ENCODE measurements around the gene ZNHIT3. TPM values are rescaled to one million over a fixed set of nuclear protein-coding genes. Genes with fewer than 3 reads are reported as not detected.
A peak's percentile ranks its signal among the peaks of the same experiment; 100 is the strongest.

ZNHIT3 gene
- total RNA-seq, 1 experiment from 2014 or later, result 37.9 TPM

DNA sequence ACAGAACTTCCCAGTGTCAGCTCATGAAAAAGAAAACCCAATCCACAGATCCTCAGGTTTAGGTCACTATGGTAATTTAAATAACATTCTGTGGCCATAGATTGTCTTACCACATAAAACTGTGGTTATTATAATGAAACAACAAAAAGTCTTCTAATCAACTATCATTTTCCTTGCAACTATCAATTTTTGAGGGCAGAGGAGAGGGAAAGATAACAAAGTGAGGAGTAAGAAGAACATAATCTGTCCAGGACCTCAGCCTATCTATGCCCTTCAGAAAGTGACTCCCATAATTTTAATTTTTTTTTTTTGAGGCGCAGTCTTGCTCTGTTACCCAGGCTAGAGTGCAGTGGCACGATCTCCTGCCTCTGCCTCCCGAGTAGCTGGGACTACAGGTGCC is 54.2 kb downstream of the ZNHIT3 start:
- Histone ChIP-seq H3K9me3 (ENCODE audit: low read length) (no peaks in the 10 kb centered on the region), H4K20me1 (ENCODE audit: low read length) (no peaks in the 10 kb centered on the region), H3K4me1 (ENCODE audit: insufficient read depth, low read length) (peaks cover 5% of the 10 kb centered on the region; the same call in 1 of the 2 replicates), H2AFZ (ENCODE audit: low read length) (no peak overlapping the region), H3K79me2 (ENCODE audit: low read length) (peaks cover 46% of the 10 kb centered on the region), H3K4me2 (ENCODE audit: low read length) (no peak overlapping the region), H3K9ac (ENCODE audit: low read length) (no peak overlapping the region), H3K4me3 (ENCODE audit: low read length) (no peak overlapping the region), H3K27ac (ENCODE audit: low read length) (no peak overlapping the region), H3K27me3 (ENCODE audit: low read length) (no peaks in the 10 kb centered on the region), H3K36me3 (ENCODE audit: low read depth, low read length) (peaks cover 9% of the 10 kb centered on the region; the same call in 1 of the 2 replicates), H3K9me2 (replicated peaks; ENCODE audit: low read length) (no peaks in the 10 kb centered on the region), H3F3A (ENCODE audit: low read length, unreplicated experiment) (no peaks in the 10 kb centered on the region)
- intact Hi-C loops (cut with micrococcal nuclease), result no loop called here
- ATAC-seq (no peak), DNase-seq (no peak)
- no peak for TF ChIP-seq EZH2phosphoT487 (IDR thresholded peaks at IDR 0.05; ENCODE audit: borderline replicate concordance, low read length)
- TF ChIP-seq EZH2 (IDR thresholded peaks at IDR 0.05; ENCODE audit: low read length, unreplicated experiment), result no peak
- TF ChIP-seq, protein P1, sequence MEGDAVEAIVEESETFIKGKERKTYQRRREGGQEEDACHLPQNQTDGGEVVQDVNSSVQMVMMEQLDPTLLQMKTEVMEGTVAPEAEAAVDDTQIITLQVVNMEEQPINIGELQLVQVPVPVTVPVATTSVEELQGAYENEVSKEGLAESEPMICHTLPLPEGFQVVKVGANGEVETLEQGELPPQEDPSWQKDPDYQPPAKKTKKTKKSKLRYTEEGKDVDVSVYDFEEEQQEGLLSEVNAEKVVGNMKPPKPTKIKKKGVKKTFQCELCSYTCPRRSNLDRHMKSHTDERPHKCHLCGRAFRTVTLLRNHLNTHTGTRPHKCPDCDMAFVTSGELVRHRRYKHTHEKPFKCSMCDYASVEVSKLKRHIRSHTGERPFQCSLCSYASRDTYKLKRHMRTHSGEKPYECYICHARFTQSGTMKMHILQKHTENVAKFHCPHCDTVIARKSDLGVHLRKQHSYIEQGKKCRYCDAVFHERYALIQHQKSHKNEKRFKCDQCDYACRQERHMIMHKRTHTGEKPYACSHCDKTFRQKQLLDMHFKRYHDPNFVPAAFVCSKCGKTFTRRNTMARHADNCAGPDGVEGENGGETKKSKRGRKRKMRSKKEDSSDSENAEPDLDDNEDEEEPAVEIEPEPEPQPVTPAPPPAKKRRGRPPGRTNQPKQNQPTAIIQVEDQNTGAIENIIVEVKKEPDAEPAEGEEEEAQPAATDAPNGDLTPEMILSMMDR (conservative IDR thresholded peaks at IDR 0.05; ENCODE audit: low read depth, low read length), result no peak
- no TSS peak for BruUV-seq (replicated peaks)
- ChIA-PET CTCF (no interaction called here), POLR2A (ENCODE audit: unreplicated experiment) (no interaction called here)

DNA sequence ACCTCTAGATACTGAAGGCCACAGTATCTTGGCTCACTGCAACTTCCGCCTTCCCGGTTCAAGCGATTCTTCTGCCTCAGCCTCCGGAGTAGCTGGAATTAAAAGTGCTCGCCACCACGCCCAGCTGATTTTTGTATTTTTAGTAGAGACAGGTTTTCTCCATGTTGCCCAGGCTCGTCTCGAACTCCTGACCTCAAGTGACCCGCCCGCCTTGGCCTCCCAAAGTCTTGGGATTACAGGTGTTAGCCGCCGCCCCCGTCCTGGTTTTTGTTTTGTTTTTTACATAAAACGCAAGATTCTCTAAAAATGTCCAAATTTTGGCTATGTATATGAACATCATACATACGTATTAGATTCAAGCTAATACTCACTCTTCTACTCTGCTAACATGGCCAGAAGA is 56.3 kb downstream of the ZNHIT3 start:
- no peaks in the 10 kb centered on the region for H3K9me2 ChIP-seq (replicated peaks; ENCODE audit: low read length)
- peak overlapping the region; percentile 96; the same call in 1 of the 2 replicates for H3K4me2 ChIP-seq (ENCODE audit: low read length)
- H3K9ac ChIP-seq (ENCODE audit: low read length), result no peak overlapping the region
- intact Hi-C loops (cut with micrococcal nuclease), result no loop called here
- H3K4me3 ChIP-seq (ENCODE audit: low read length), result no peak overlapping the region
- BruUV-seq (replicated peaks), result no TSS peak
- ATAC-seq (no peak), DNase-seq (no peak)
- ChIA-PET CTCF (no interaction called here), POLR2A (ENCODE audit: unreplicated experiment) (no interaction called here)
- H3K27ac ChIP-seq (ENCODE audit: low read length), result no peak overlapping the region
- no peaks in the 10 kb centered on the region for H3K27me3 ChIP-seq (ENCODE audit: low read length)
- H3K79me2 ChIP-seq (ENCODE audit: low read length), result peaks cover 49% of the 10 kb centered on the region
- H3K4me1 ChIP-seq (ENCODE audit: insufficient read depth, low read length), result peaks cover 8% of the 10 kb centered on the region
- H2AFZ ChIP-seq (ENCODE audit: low read length), result no peak overlapping the region
- TF ChIP-seq EZH2phosphoT487 (IDR thresholded peaks at IDR 0.05; ENCODE audit: borderline replicate concordance, low read length) (no peak), EZH2 (IDR thresholded peaks at IDR 0.05; ENCODE audit: low read length, unreplicated experiment) (no peak)
- TF ChIP-seq, protein P1 (conservative IDR thresholded peaks at IDR 0.05; ENCODE audit: low read depth, low read length), result no peak
- no peaks in the 10 kb centered on the region for H3F3A ChIP-seq (ENCODE audit: low read length, unreplicated experiment)
- no peaks in the 10 kb centered on the region for H3K9me3 ChIP-seq (ENCODE audit: low read length)
- peaks cover 4% of the 10 kb centered on the region for H3K36me3 ChIP-seq (ENCODE audit: low read depth, low read length)
- H4K20me1 ChIP-seq (ENCODE audit: low read length), result peaks cover 19% of the 10 kb centered on the region

DNA sequence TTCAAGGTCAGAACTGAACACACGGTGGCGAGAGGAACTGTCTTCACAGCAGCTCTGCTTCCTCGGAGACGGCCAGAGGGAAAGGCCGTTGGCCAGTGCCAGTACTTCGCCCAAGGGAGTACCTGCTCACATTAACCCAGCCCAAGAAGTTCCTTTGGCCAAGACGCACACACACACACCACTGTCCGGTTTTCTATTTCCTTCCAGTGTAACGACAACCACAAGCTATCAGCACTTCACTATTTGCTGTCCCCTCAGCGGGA is 57.5 kb downstream of the ZNHIT3 start:
- no peaks in the 10 kb centered on the region for H3K9me2 ChIP-seq (replicated peaks; ENCODE audit: low read length)
- peaks cover 9% of the 10 kb centered on the region for H3K4me1 ChIP-seq (ENCODE audit: insufficient read depth, low read length)
- no peaks in the 10 kb centered on the region for H3K9me3 ChIP-seq (ENCODE audit: low read length)
- ChIA-PET CTCF (no interaction called here), POLR2A (ENCODE audit: unreplicated experiment) (interaction anchor here (0.6 to 0.8 kb wide), 2 partner anchors 9 to 524 kb away, joined by 3 read pairs; no protein-coding TSS in a partner anchor)
- H2AFZ ChIP-seq (ENCODE audit: low read length), result peak overlapping the region; percentile 98
- ATAC-seq, result peak; percentile 25
- peak; percentile 39 for DNase-seq
- no peaks in the 10 kb centered on the region for H3K27me3 ChIP-seq (ENCODE audit: low read length)
- peak overlapping the region; percentile 99 for H3K4me3 ChIP-seq (ENCODE audit: low read length)
- peak overlapping the region; percentile 100 for H3K9ac ChIP-seq (ENCODE audit: low read length)
- H3F3A ChIP-seq (ENCODE audit: low read length, unreplicated experiment), result no peaks in the 10 kb centered on the region
- H3K4me2 ChIP-seq (ENCODE audit: low read length), result peak overlapping the region; percentile 96
- peaks cover 55% of the 10 kb centered on the region for H3K79me2 ChIP-seq (ENCODE audit: low read length)
- peak overlapping the region; percentile 91 for H3K27ac ChIP-seq (ENCODE audit: low read length)
- H3K36me3 ChIP-seq (ENCODE audit: low read depth, low read length), result peaks cover 4% of the 10 kb centered on the region
- no TSS peak for BruUV-seq (replicated peaks)
- TF ChIP-seq, protein P1 (conservative IDR thresholded peaks at IDR 0.05; ENCODE audit: low read depth, low read length), result no peak
- TF ChIP-seq EZH2phosphoT487 (IDR thresholded peaks at IDR 0.05; ENCODE audit: borderline replicate concordance, low read length), result no peak
- TF ChIP-seq EZH2 (IDR thresholded peaks at IDR 0.05; ENCODE audit: low read length, unreplicated experiment), result no peak
- intact Hi-C loops (cut with micrococcal nuclease), result no loop called here
- peaks cover 23% of the 10 kb centered on the region for H4K20me1 ChIP-seq (ENCODE audit: low read length)
